Measurements from ENCODE around the gene ABHD16A.

The ABHD16A gene

DNA sequence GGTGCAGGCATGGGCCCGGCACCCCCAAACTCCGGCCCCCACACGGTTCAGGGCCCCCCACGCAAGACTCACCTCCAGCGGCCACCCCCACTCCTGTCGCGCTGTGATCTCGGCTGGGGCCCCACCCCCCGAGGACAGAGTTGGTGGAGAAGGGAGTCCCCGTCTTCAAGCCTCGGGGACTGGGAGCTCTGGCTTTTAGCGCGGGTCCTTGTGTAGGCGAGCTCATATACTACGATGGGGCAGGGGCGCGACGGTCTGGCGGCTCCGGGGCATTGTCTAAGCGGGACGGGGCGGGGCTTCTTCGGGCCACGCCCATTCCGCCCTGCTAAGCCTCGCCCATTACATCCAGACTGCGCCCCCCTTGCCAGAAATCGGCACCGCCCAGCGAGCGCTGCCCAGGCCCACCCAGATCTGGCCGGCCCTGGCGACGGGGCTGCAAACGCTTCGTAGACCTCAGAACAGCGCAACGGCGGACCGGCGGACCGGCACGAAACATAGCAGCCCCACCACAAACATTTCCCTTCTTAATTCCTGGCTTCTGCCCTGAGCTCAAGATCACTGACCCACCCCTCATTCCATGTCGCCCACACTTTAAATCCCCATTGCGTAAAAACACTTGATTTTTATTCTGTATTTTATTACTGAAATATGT, 27.0 kb upstream of the ABHD16A start:
- peak overlapping the region; percentile 94 for H3K27ac ChIP-seq (ENCODE audit: low read depth, low read length, severe bottlenecking)
- peaks cover 79% of the 10 kb centered on the region for H3K36me3 ChIP-seq (ENCODE audit: control insufficient read depth, insufficient read depth, low read length)
- H3K4me1 ChIP-seq (ENCODE audit: control insufficient read depth, insufficient read depth, low read length, poor library complexity, severe bottlenecking) = peaks cover 30% of the 10 kb centered on the region
- no peaks in the 10 kb centered on the region for H3K9me3 ChIP-seq (ENCODE audit: control insufficient read depth, low read length)
- H3K4me3 ChIP-seq (ENCODE audit: extremely low read depth, insufficient read depth, low read length, poor library complexity, severe bottlenecking) = peak overlapping the region; percentile 94
- WGBS, 2 experiments (ENCODE audit: insufficient coverage in 2 of 2) = 0 to 1% methylated on average over 26 to 34 of the region's 46 CpGs

GRCh38 chr6:31729515-31729978, 26.4 kb upstream of the ABHD16A start:
- peak overlapping the region; percentile 94 for H3K27ac ChIP-seq (ENCODE audit: low read depth, low read length, severe bottlenecking)
- no peaks in the 10 kb centered on the region for H3K9me3 ChIP-seq (ENCODE audit: control insufficient read depth, low read length)
- peaks cover 84% of the 10 kb centered on the region for H3K36me3 ChIP-seq (ENCODE audit: control insufficient read depth, insufficient read depth, low read length)
- WGBS, 2 experiments (ENCODE audit: insufficient coverage in 2 of 2) = 0% methylated on average over 13 to 18 of the region's 29 CpGs
- peak overlapping the region; percentile 94 for H3K4me3 ChIP-seq (ENCODE audit: extremely low read depth, insufficient read depth, low read length, poor library complexity, severe bottlenecking)
- peaks cover 30% of the 10 kb centered on the region for H3K4me1 ChIP-seq (ENCODE audit: control insufficient read depth, insufficient read depth, low read length, poor library complexity, severe bottlenecking)

DNA sequence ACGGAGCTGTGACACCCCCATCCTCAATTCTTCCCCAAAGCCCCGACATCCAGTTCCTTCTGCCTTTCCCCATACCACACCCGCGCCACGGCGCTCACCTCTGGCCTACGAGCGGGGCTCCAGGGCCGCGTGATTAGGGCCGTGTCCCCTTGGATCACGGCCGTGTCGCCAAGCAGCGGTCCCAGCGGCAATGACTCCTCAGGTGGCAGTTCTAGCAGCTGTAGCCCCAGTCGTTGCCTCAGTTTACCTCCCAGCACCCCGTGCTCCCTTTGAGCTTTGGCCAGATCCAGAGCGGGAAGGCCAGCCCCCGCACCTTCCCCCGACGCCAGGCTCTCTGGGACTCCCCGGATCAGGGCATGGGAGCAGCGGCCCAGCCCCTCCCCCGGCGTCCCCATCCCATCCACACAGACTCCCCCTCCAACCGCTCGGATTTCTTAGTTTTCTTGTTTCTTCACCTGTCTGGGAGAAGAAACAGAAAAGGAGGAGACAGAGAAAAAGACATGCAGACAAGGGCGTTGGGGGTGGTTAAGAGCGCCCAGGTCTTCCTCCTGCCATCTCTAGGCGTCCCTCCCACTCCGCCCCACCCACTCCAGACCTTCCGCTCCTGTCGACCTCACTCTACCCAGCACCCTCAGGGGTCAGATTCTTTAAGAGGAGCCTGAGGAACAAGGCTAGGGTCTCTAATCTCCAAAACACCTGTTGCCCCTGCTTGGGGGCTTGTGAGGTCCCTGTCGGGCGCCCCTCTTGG, 25.8 kb upstream of the ABHD16A start, which contains the start of gene DDAH2:
DDAH2 (minus strand) TSS at position 533 of the 748 bp plus-strand sequence; CDS start at position 395, 138 bp downstream.
- peaks cover 30% of the 10 kb centered on the region for H3K4me1 ChIP-seq (ENCODE audit: control insufficient read depth, insufficient read depth, low read length, poor library complexity, severe bottlenecking)
- H3K36me3 ChIP-seq (ENCODE audit: control insufficient read depth, insufficient read depth, low read length) = peaks cover 79% of the 10 kb centered on the region
- H3K27ac ChIP-seq (ENCODE audit: low read depth, low read length, severe bottlenecking) = peak within 1 kb of the TSS; percentile 94
- no peaks in the 10 kb centered on the region for H3K9me3 ChIP-seq (ENCODE audit: control insufficient read depth, low read length)
- H3K4me3 ChIP-seq (ENCODE audit: extremely low read depth, insufficient read depth, low read length, poor library complexity, severe bottlenecking) = peak within 1 kb of the TSS; percentile 94
- WGBS, 2 experiments (ENCODE audit: insufficient coverage in 2 of 2) = 56 to 61% methylated on average over 26 to 28 of the region's 36 CpGs

DNA sequence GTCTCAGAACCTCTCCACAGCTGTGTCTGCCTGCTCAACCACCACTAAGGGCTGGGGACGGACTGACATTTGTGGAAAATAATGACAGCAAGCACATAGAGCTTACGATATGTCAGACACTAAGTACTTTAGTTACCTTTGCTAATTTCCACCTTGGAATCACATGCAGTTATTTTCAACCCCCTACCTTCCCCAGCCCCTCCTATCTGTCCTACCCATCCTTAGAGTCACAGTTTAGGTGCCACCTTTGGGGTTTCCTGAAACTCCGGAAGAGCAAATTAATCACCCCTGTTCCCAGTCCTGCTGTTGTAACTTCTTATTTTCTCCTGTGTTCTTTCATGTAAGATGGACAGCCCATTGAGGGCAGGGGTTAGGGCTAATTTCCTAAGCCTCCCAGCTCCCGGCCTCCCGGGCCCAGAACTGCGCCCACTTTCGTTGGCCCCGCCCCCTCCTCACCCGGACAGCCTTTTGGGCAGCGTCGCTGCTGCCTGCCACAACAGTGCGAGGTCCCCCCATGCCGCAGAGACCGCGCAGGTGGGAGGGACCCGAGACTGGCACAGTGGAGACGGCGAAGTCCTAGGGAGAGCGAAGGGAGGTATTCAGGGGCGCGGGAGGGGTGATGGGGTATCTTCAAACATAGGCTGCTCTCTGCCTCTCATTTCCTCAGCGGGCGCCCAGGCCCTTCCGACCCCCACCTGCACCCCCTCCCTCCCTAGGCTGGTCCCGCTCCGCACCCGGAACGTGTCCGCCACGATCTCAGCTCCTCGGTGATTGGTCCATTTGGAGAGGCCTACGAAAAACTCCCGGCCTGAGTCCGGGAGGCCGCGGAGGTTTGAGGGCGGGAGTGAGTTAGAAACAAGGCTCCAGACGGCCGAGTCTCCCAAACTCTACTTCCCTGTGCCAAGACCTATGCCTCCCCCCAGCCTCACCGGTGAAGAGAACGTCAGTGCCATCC, 24.9 kb upstream of the ABHD16A start:
- H3K9me3 ChIP-seq (ENCODE audit: control insufficient read depth, low read length) = no peaks in the 10 kb centered on the region
- no peak overlapping the region for H3K4me3 ChIP-seq (ENCODE audit: extremely low read depth, insufficient read depth, low read length, poor library complexity, severe bottlenecking)
- H3K36me3 ChIP-seq (ENCODE audit: control insufficient read depth, insufficient read depth, low read length) = peaks cover 71% of the 10 kb centered on the region
- WGBS, 2 experiments (ENCODE audit: insufficient coverage in 2 of 2) = 93 to 96% methylated on average over 32 to 35 of the region's 41 CpGs
- no peak overlapping the region for H3K27ac ChIP-seq (ENCODE audit: low read depth, low read length, severe bottlenecking)
- peaks cover 24% of the 10 kb centered on the region for H3K4me1 ChIP-seq (ENCODE audit: control insufficient read depth, insufficient read depth, low read length, poor library complexity, severe bottlenecking)

DNA sequence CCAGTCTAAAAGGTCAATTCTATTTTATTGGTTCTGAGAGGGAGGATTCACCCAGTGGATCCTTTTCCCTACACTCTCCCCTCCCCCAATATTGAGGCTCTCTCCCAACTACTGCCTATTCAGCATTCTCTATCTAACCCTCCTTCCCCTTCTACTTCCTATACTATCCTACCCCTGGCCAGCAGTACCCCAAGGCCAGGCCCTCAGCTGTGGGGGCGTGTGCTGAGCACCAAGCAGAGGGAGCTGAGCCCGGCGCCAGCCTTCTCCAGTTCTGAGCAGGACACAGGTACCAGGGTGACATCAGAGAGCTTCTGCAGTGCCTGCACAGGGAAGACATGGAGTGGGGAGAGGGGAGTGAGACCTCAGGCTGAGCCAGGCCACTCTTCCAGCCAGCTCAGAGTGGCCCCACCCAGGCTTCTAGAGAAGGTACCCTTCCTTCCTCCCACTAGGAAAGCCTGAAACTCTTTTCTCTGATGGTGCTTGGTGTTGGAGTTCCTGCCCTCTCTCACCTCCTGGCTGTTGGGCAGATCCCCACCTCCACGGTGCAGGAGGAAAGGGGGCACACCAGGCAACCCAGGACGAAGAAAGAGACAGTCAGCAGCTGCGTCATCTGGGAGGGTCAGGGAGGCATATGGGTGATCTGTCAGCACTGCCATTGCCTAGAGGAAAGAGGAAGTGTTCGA, 24.1 kb upstream of the ABHD16A start:
- Histone ChIP-seq H3K9me3 (ENCODE audit: control insufficient read depth, low read length) (no peaks in the 10 kb centered on the region), H3K36me3 (ENCODE audit: control insufficient read depth, insufficient read depth, low read length) (peaks cover 64% of the 10 kb centered on the region), H3K4me3 (ENCODE audit: extremely low read depth, insufficient read depth, low read length, poor library complexity, severe bottlenecking) (no peak overlapping the region), H3K27ac (ENCODE audit: low read depth, low read length, severe bottlenecking) (no peak overlapping the region), H3K4me1 (ENCODE audit: control insufficient read depth, insufficient read depth, low read length, poor library complexity, severe bottlenecking) (peaks cover 20% of the 10 kb centered on the region)
- 90 to 96% methylated on average over 2 to 5 of the region's 7 CpGs for WGBS, 2 experiments (ENCODE audit: insufficient coverage in 2 of 2)

DNA sequence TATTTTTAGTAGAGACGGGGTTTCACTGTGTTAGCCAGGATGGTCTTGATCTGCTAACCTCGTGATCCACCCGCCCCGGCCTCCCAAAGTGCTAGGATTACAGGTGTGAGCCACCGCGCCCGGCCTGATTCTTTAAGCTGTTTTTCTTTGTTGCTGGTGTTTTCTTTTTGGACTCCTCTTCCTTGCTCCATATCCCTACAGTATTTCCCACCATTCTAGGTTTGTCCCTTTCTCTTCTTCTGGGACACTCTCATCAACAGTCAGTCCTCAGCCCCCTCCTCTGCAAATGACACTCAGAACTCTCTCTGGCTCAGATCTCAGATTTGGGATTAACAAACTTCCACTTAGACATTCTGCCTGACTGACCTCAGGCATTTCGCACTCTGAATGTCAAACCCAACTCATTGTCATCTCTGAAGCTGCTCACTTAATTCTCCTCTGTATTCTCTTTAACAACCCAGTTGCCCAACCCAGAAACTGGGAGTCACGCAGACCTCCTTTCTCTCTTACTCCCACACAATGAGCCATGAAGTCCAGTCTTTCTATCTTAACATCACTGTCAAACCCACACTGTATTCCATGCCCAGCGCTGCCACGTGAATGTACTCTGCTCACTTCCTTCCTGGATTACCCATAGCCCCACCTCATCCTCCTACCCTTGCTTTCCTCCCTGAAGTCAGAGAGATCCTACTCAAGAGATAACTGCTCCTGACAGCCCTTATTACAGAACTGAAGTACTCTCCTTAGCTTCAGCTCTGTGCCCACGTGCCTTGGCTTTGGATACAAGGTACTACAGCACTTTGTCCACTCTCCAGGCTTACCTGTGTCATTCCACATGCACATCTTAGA, 22.6 kb upstream of the ABHD16A start:
- Histone ChIP-seq H3K36me3 (ENCODE audit: control insufficient read depth, insufficient read depth, low read length) (peaks cover 49% of the 10 kb centered on the region), H3K4me3 (ENCODE audit: extremely low read depth, insufficient read depth, low read length, poor library complexity, severe bottlenecking) (no peak overlapping the region), H3K27ac (ENCODE audit: low read depth, low read length, severe bottlenecking) (no peak overlapping the region), H3K4me1 (ENCODE audit: control insufficient read depth, insufficient read depth, low read length, poor library complexity, severe bottlenecking) (peaks cover 6% of the 10 kb centered on the region), H3K9me3 (ENCODE audit: control insufficient read depth, low read length) (no peaks in the 10 kb centered on the region)
- WGBS, 2 experiments (ENCODE audit: insufficient coverage in 2 of 2) = 92 to 94% methylated on average over 8 to 12 of the region's 12 CpGs

DNA sequence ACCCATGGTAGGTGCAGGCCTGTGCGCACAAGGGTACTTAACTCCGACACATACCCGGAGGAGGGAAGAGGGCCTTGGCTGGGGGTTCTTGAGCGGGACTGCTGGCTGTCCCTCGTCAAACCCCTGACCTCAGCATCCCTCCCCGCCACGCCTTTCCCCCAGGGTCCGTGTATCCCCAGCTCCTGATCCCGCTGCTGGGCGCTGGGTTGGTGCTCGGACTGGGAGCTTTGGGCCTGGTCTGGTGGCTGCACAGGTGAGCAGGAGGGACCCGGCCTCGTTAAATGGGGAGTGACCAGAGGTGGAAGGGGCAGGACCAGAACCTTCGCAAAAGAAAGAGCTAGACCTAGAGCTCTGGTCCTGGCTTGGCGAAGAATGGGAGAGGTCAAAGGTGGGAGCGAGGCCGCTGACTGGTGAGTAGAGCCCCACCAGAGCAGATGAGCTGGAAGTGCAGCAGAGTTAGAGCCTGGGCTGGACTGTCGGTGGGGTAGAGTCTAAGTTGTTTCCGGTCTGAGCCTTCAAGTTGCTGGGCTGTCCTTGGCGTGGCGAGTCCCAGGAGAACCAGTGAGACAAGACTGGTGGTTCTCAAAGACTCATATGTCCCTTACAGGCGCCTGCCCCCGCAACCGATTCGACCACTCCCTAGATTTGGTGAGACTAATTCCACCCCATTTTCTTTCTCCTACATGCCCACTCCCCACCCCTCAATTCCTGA, 21.0 kb upstream of the ABHD16A start:
- H3K27ac ChIP-seq (ENCODE audit: low read depth, low read length, severe bottlenecking) = no peak overlapping the region
- WGBS, 2 experiments (ENCODE audit: insufficient coverage in 2 of 2) = 94 to 97% methylated on average over 23 to 24 of the region's 25 CpGs
- H3K4me3 ChIP-seq (ENCODE audit: extremely low read depth, insufficient read depth, low read length, poor library complexity, severe bottlenecking) = no peak overlapping the region
- peaks cover 3% of the 10 kb centered on the region for H3K4me1 ChIP-seq (ENCODE audit: control insufficient read depth, insufficient read depth, low read length, poor library complexity, severe bottlenecking)
- no peaks in the 10 kb centered on the region for H3K9me3 ChIP-seq (ENCODE audit: control insufficient read depth, low read length)
- peaks cover 47% of the 10 kb centered on the region for H3K36me3 ChIP-seq (ENCODE audit: control insufficient read depth, insufficient read depth, low read length)

GRCh38 chr6:31723245-31723979, 20.3 kb upstream of the ABHD16A start, which contains the start of gene MPIG6B:
Gene MPIG6B (plus strand): TSS chr6:31723373. CDS start chr6:31723384, 11 bp downstream.
- H3K4me1 ChIP-seq (ENCODE audit: control insufficient read depth, insufficient read depth, low read length, poor library complexity, severe bottlenecking) = no peaks in the 10 kb centered on the region
- no peak within 1 kb of the TSS for H3K4me3 ChIP-seq (ENCODE audit: extremely low read depth, insufficient read depth, low read length, poor library complexity, severe bottlenecking)
- no peaks in the 10 kb centered on the region for H3K9me3 ChIP-seq (ENCODE audit: control insufficient read depth, low read length)
- no peak within 1 kb of the TSS for H3K27ac ChIP-seq (ENCODE audit: low read depth, low read length, severe bottlenecking)
- 94% methylated on average over 31 to 35 of the region's 46 CpGs for WGBS, 2 experiments (ENCODE audit: insufficient coverage in 2 of 2)
- peaks cover 42% of the 10 kb centered on the region for H3K36me3 ChIP-seq (ENCODE audit: control insufficient read depth, insufficient read depth, low read length)

Data from mesodermal cell (in vitro differentiated cells).